PFSK-1 (cell line): Measurements from ENCODE around the gene PHOSPHO1.
A peak's percentile ranks its signal among the peaks of the same experiment; 100 is the strongest.

Source experiments
- FOXP2 ChIP-seq: optimal IDR thresholded peaks from 2 replicates; pipeline ENCODE3; 2011; ENCODE audit warnings: borderline replicate concordance, control low read depth, inconsistent platforms; ENCODE audit not compliant: insufficient read depth; ENCODE audit errors: extremely low read length, extremely low read depth
- POLR2AphosphoS5 ChIP-seq: IDR thresholded peaks from 2 replicates; pipeline ENCODE4 v1.6.1; 2012; ENCODE audit warnings: low read depth, mild to moderate bottlenecking, control low read depth, low read length, moderate library complexity
- REST ChIP-seq, 2 experiments: IDR thresholded peaks; 2 replicates each; pipeline versions ENCODE4 v1.6.1 to v1.8.0; 2011 to 2012; ENCODE audit warnings: low read depth in 2 of 2, low read length in 2 of 2, control low read depth in 1 of 2, inconsistent platforms in 1 of 2, mild to moderate bottlenecking in 1 of 2, moderate library complexity in 1 of 2; ENCODE audit not compliant: insufficient read depth in 1 of 2
- SIN3A ChIP-seq: IDR thresholded peaks from 2 replicates; pipeline ENCODE4 v1.6.1; 2012; ENCODE audit warnings: mild to moderate bottlenecking, low read length, moderate library complexity, borderline replicate concordance; ENCODE audit not compliant: insufficient read depth
- TAF1 ChIP-seq: IDR thresholded peaks from 2 replicates; pipeline ENCODE4 v1.6.1; 2012; ENCODE audit warnings: low read length, control low read depth, borderline replicate concordance; ENCODE audit not compliant: insufficient read depth

PHOSPHO1 gene

GRCh38 chr17:49196520-49196919 lies 34.1 kb downstream of the PHOSPHO1 start:
- TF ChIP-seq POLR2AphosphoS5 (no peak), SIN3A (no peak), TAF1 (no peak), REST (IDR thresholded peaks at IDR 0.05; ENCODE audit: insufficient read depth in 1 of 2, low read depth in 2 of 2, low read length in 2 of 2) (no peak), FOXP2 (no peak)

GRCh38 chr17:49195751-49196150 lies 34.8 kb downstream of the PHOSPHO1 start:
- TF ChIP-seq TAF1 = no peak
- no peak for TF ChIP-seq FOXP2
- TF ChIP-seq POLR2AphosphoS5 = no peak
- no peak for TF ChIP-seq SIN3A
- TF ChIP-seq REST (IDR thresholded peaks at IDR 0.05; ENCODE audit: insufficient read depth in 1 of 2, low read depth in 2 of 2, low read length in 2 of 2) = no peak

- TF ChIP-seq TAF1 (no peak), FOXP2 (no peak), REST (IDR thresholded peaks at IDR 0.05; ENCODE audit: insufficient read depth in 1 of 2, low read depth in 2 of 2, low read length in 2 of 2) (no peak), POLR2AphosphoS5 (no peak), SIN3A (no peak)
These were observed 36.3 kb downstream of the PHOSPHO1 start for GRCh38 chr17:49194297-49194607.

- TF ChIP-seq TAF1 (no peak), FOXP2 (no peak), SIN3A (no peak), POLR2AphosphoS5 (no peak), REST (IDR thresholded peaks at IDR 0.05; ENCODE audit: insufficient read depth in 1 of 2, low read depth in 2 of 2, low read length in 2 of 2) (no peak)
These were observed 36.9 kb downstream of the PHOSPHO1 start for GRCh38 chr17:49193513-49194296.

GRCh38 chr17:49191917-49192741 lies 38.5 kb downstream of the PHOSPHO1 start:
- TF ChIP-seq SIN3A = peak; percentile 58; the same call in 1 of the 2 replicates
- peak; percentile 56; the same call in 1 of the 2 replicates for TF ChIP-seq TAF1
- 0 out of 4 replicates have a peak, but pooled peaks have one; percentile 11 to 56 for TF ChIP-seq REST (IDR thresholded peaks at IDR 0.05; ENCODE audit: insufficient read depth in 1 of 2, low read depth in 2 of 2, low read length in 2 of 2)
- TF ChIP-seq FOXP2 = peak; percentile 76
- TF ChIP-seq POLR2AphosphoS5 = no peak
